Fibroblast of gingiva (primary cell): ENCODE results near the gene HERC3.
A peak's percentile ranks its signal among the peaks of the same experiment; 100 is the strongest.
"Not testable (repeated sequence)": the region's sequence is repeated elsewhere in the genome, so short reads cannot be mapped to it uniquely, and the experiment has no call there.

Experiments
- DNase-seq: peaks from one replicate; pipeline ENCODE4 v3.0.0-alpha.2; 2011; ENCODE audit warnings: low read depth

HERC3 gene

GRCh38 chr4:88609387-88609786 is 17.1 kb downstream of the HERC3 start:
- no peak for DNase-seq

- DNase-seq = not testable (repeated sequence)
Measured at GRCh38 chr4:88609794-88610193, 17.5 kb downstream of the HERC3 start.

- DNase-seq = peak; percentile 80
Measured at GRCh38 chr4:88610771-88611170, 18.5 kb downstream of the HERC3 start.

GRCh38 chr4:88613417-88613875 is 21.2 kb downstream of the HERC3 start:
- DNase-seq = no peak

GRCh38 chr4:88614058-88614457 is 21.8 kb downstream of the HERC3 start:
- no peak for DNase-seq

GRCh38 chr4:88616275-88617150 is 24.2 kb downstream of the HERC3 start:
- DNase-seq = peak; percentile 93

GRCh38 chr4:88618782-88619485 is 26.7 kb downstream of the HERC3 start:
- DNase-seq = no peak

- peak; percentile 73 for DNase-seq
Measured at GRCh38 chr4:88619971-88620370, 27.7 kb downstream of the HERC3 start.

- no peak for DNase-seq
Measured at GRCh38 chr4:88621763-88622327, 29.6 kb downstream of the HERC3 start.

- peak; percentile 87 for DNase-seq
Measured at GRCh38 chr4:88623097-88623496, 30.8 kb downstream of the HERC3 start.

GRCh38 chr4:88628746-88629145 is 36.5 kb downstream of the HERC3 start:
- DNase-seq = peak; percentile 81

GRCh38 chr4:88629826-88630225 is 37.5 kb downstream of the HERC3 start:
- peak; percentile 34 for DNase-seq

GRCh38 chr4:88630756-88631155 is 38.5 kb downstream of the HERC3 start:
- peak; percentile 53 for DNase-seq

GRCh38 chr4:88643932-88644331 is 51.7 kb downstream of the HERC3 start:
- no peak for DNase-seq

GRCh38 chr4:88645994-88646393 is 53.7 kb downstream of the HERC3 start:
- no peak for DNase-seq

GRCh38 chr4:88646528-88647280 is 54.4 kb downstream of the HERC3 start:
- DNase-seq = no peak

GRCh38 chr4:88649716-88650115 is 57.4 kb downstream of the HERC3 start:
- DNase-seq = no peak

- DNase-seq = no peak
Measured at GRCh38 chr4:88653371-88653946, 61.2 kb downstream of the HERC3 start.

GRCh38 chr4:88655226-88655625 is 62.9 kb downstream of the HERC3 start:
- no peak for DNase-seq

GRCh38 chr4:88659055-88659889 is 67.0 kb downstream of the HERC3 start:
- DNase-seq = peak; percentile 64

- DNase-seq = no peak
Measured at GRCh38 chr4:88659890-88660208, 67.6 kb downstream of the HERC3 start.
